NOMO-1 treated with DMSO at 0.1 percent for 48 hours (cell line): ENCODE measurements around the gene GHR.

Experiments
- DNase-seq: peaks from one replicate; lab custom pipeline; 2025; ENCODE audit not compliant: unreplicated experiment; lab: John Stamatoyannopoulos, UW

GHR gene

DNA sequence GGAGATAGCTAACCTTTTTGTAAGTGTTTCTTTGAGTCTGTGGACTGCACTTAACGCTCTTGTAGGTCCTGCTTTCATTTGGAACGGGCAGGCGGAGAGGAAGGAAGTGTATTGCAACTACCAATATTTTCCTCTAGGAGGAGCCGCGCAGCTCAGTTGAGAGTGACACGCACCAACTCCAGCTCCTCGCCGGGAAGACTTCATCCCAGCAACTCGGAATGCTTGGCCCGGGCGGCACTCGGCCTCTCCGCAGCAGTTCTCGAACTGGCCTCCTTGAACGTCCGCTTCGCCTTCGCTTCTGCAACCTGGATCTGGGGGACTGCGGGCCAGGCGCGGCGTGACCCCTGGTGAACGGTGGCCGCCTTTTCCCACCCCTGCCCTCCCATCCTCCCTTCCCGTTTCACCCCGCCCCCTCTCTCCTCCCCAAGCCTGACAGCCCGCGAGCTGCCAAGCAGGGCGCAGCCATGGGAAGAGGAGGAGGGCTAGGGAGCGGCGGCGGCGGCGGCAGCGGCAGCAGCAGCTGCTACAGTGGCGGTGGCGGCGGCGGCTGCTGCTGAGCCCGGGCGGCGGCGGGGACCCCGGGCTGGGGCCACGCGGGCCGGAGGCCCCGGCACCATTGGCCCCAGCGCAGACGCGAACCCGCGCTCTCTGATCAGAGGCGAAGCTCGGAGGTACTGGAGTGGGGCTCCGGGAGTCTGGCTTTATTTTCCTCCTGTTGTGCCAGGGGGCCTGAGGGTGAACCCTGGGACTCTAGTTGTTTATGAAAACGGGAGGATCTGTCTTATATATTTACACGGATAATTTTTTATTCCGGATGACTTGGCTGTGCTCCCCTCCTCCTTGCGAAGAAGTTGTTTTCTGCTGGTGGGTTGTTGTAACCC, at the start of gene GHR:
Gene GHR (plus strand): TSS at position 155 of the 881 bp plus-strand sequence. CDS start 142,436 bp downstream, outside the sequence.
- DNase-seq: peak; percentile 80

DNA sequence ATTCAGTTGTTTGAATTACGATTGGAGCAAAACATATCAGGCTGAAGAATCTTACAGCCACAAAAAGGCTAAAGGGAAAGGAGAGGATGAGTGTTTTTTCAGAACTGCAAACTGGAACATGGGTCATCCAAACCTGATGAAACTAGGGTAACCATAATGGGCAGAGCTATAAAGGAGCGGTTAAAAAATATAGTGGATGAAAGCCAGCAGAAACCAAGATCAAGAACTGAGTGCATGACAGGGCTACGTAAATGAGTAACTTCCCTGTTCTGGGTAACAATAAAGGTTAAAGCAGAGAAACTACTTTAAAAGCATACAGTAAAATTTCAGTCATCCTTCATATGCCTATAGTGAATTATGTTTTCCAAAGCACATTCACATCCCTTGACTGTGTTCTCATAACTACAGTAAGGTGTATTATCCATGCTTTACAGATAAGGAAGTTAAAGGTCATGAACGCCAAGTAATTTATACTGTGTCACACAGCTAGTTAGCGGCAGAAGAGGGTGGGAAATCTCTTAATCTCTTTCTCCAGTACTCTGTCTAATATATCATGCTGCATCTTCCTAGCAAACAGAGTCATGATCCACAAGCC, 48.5 kb upstream of the GHR start:
- DNase-seq: no peak

DNA sequence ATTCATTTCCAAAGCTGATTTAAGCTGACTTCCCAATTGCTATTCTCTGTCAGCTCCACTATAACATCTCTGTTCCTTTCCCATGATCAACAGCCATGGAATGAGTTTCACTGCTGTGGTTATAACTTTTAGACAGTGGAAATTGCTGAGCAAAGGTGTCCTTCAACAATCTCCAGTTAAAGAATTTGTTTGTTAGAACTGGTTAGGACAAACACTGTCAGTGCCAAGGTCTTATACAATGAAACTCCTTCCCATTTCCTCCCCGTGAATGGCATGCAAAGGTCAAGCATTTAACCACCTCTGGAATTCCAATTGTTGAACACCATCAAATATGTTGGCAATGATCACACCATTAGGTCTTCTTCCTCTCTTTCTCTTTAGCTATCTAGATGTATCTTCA, 45.7 kb upstream of the GHR start:
- no peak for DNase-seq

DNA sequence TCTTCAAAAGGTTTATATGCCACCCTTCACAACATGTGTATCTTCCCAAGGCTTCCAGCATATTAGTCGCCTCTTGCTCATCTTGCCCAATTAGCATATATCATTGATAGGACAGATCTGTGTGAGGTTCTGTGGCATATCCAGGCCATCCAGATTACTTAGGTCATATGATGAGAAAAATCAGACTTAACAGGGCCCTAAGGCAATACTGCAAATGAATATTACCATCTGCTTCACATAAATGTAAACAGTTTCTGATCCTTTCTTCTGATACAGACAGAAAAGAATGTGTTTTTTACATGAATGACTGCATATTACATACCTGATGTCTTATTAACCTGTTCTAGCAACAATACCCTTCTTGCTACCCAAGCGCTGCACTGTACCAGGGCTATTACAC, 41.3 kb upstream of the GHR start:
- DNase-seq: no peak

DNA sequence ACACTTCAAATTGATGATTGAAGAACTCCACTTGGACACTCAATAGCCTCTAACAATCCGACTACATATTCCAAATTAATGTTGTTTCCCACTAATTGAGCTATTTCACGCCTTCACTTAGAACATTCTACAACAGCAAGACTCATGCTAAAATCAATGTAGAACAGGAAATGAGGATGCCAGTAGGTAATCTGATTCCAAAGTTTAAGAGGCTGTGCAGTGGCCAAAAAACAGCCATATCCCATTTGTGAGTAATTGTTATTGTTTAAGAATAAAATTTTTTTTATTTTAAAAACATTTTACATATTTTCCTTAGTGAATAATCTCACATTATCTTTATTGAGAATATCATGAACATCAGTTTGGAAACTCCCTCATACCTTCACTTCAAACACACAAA, 35.7 kb upstream of the GHR start:
- DNase-seq: no peak

DNA sequence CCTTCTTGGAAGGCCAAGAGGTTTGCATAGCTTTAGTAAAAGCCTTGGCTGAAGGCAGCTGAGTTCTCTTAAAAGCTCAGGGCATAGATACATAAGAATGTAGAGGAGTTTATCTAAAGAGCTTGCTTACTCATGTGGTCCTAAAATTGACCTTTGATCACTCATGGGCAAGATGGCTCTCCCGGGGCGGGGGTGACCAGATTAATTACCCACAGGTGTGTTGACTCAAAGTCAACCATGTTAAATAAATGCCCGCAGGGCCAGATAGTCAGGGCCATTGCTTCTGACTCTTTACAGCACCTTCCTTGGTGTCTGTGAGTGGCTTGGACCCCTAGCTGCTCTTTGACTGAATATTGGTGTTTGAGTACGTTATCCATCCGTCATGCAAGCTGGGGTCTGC, 33.1 kb upstream of the GHR start:
- DNase-seq: no peak

DNA sequence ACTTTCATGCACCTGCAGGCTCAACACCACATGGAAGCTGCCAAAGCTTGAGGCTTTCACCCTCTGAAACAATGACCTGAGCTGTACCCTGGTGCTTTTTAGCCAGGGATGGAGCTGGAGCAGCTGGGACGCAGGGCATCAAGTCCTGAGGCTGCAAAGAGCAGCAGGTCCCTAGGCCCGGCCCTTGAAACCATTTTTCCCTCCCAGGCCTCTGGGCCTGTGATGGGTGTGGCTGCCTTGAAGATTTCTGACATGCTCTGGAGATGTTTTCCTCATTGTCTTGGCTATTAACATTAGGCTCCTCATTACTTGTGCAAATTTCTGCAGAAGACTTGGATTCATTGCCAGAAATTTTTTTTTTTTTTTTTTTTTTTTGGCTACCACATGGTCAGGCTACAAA, 30.3 kb upstream of the GHR start:
- DNase-seq: no peak

DNA sequence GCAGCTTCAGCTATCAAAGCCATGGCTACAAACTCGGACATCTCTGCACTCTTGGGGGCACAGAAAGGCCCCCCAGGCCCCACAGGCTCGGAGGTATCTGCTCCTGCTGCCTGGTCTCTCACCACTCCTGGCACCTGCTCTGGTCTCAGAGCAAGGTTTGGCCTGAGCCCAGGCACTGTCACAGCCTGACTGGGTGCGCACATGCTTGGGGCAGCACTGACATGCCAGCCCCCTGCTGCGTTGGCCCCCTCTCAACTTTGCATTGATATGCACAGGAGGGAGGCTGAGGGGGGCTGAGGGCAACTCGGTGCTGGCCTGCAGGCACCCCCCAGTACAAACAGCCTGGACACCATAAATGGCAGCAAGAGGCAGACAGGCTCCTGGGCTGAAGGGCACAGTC, 27.1 kb upstream of the GHR start:
- no peak for DNase-seq

DNA sequence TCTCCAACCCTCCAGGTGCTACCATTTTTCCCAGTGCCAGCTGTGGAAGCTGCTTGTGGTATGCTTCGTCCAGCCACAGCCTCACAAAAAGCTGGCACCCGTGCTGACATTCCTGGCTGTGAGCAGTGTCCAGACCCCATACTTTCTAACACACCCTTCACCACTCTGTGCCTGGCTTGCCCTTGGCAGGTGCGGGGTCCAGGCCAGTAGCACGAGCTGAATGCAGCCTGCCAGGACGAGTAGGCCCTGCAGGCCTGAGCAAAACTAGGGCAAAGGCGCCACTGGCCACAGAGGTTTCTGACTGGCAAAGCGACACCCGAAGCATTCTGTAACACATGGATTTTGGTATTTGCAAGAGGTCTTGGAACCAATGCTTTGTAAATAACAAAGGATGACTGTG, 26.0 kb upstream of the GHR start:
- DNase-seq: no peak

DNA sequence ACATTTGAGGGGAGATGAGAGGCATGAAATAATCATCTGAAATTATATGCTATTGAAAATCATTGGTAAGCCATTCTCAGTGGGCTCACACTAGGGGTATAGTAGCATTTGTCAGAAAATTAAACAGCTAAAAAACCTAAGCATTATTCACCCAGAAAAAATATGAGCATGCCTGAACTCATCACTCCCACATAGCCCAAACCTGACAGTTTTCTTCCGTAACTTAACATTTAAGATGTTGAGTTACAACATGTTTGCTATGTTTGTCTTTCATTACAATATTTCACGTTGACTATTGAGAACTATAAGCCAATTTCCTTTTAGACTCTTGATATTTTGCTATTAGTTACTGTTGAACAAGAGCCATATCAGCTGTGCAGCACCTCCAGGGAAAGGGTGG, 23.5 kb upstream of the GHR start:
- DNase-seq: no peak

DNA sequence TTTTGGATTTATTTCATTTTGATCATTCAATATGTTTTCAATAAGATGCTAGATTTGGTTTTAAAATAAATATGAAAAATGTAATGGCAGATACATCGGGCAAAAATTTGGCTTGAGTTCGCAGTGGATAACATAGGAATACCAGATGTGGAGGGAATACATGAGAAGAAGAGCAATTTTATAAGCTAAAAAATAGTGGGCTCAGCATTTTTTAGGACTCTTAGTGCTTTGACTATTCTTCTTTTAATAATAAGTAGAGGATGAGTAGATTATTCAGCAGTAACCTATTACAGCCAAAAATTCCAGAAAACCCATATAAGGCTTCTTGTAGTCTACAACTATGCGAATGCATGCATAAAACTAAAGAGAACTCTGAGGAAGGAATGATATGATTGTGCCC, 22.8 kb upstream of the GHR start:
- no peak for DNase-seq

DNA sequence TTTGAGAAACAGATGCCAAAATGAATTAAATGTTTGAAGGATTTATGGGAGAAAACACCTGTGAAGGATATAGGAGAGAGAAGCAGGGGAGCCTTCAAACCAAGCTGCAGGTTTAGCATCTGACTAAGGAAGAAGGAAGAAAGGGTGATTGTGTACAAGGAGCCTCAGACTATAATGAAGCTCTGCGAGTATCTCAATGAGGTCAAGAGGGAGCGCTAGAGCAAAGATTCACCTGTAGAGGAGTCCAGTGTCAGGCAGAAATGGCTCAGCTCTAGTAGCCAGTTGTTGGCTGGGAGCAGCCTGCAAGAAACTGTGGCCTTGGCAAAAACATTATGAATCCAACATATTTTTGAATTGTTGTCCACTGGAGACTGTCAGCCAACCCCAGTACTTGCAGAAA, 20.0 kb upstream of the GHR start:
- no peak for DNase-seq

DNA sequence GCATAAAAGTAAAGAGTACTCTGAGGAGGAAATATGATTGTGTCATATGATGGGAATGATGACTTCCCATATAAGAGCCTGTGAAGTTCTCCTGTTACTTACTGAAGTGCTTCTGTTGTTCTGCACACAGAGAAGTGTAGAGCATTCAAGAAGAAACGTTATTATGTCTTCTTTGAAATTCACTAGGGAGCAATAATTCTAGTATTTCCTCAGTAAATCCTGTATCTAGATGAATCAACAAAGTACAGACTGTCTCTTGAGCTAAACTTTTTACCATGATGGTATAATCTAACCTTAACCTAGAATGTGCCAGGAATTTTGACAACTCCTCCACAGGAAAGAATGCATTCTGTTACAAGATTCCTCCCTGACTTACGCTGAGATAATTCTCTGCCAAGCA, 18.9 kb upstream of the GHR start:
- DNase-seq: no peak

DNA sequence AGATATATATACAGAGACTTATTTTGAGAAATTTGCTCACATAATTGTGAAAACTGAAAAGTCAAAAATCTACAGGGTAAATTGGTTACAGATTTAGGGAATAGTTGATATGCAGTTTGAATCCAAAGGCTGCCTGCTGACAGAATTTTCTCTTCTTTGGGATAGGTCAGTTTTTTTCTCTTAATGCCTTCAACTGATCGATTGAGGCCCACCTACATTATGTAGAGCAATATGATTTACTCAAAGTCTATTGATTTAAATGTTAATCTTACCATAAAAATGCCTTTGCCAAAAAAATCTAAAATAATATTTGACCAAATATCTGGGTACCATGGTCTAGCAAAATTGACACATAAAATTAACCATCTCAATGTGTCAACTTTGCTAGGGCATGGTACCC, 3.9 kb upstream of the GHR start:
- DNase-seq: no peak

DNA sequence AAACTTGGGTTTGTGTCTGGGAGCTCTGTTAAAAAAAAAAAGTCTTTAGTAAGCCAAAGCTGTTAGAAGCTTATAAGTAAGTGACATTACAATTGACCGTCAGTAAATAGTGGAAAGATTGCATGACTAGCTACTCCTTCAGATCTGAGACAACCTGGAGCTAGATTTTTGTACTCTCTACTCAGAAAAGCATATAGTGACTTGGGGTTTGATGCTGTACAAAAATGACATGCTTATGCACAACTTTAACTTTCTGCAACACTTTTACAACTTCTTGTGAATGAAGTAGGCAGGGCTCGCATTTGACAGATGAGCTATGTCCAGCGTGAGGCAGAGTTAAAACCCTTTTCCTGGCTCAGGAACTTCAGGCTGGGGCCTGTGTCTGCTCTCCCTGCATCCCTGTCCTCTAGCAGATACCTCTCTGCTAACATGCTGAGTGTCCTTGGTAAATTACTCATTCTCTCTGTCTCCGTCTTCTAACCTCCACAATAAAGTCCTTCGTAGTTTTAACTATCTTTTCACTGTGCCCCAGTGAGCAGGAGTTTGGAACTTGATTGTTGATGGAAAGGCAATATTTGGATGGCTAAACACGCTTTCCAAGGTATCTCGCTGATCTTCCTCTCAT, 471 bp upstream of the GHR start:
- no peak for DNase-seq

DNA sequence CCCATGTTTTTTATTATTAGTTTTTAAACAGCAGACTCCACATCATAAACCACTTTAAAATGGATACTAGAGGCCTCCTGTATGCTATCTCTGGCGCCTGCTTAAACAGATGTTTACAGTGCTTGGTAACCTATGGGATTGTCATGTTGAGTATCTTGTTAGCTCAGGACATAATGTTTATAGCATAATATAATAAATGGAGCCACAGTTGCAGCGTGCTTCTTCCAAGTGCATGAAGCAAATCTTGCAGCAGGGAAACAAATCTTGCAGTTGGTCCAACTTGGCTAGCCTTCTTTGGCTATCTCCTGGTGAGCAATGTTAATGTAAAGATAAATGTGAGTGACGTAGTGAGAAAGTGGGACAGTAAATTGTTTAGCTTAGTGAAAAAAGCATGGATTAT, 2.8 kb downstream of the GHR start:
- no peak for DNase-seq

DNA sequence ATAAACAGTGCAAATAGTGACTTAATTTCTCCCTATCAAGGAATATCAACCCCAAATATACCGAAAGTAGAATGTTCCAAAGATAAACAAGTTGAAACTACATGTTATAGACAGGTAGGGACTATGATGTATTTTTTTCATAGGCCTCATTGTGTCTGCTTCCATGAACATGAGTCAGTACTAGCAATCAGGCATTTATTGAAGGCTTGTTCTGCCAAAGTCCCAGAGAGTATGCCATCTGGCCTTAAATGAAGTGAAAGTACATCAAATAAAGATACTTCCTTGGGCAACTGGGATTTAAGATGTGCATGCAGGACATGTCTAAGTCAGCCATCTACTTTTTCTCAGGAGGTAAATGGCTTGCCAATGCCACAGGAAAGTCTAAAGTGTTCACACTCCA, 6.5 kb downstream of the GHR start:
- DNase-seq: no peak

DNA sequence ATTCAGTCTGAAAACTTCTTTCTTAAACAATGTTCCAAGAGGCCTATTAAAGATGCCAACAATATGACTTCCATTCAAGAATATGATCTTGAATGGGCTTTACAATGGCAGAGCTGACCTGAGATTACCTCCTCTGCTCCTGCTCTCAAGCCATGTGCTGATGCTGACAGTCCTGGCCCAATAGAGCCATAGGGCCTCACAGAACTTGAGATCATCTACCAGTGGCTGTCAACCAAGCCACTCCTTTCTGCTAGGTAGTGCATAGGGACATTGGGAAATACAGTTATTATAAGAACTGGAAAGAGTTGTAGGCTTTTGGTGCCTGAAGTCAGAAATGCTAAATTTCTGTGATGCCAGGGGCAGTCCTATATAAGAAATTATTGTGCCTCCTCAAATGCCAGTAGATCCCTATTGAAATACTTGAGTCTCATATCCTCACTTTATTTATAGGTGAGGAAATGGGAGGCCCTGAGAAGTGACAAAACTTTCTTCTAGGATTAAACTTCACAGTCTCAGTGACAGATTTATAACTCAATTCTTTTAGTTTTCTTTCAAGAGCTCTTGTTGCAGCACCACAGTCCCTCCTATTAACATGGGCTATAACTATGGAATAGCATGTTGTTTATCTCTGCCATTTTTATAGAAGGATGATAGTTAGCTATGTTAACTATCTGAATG, 10.9 kb downstream of the GHR start:
- no peak for DNase-seq

DNA sequence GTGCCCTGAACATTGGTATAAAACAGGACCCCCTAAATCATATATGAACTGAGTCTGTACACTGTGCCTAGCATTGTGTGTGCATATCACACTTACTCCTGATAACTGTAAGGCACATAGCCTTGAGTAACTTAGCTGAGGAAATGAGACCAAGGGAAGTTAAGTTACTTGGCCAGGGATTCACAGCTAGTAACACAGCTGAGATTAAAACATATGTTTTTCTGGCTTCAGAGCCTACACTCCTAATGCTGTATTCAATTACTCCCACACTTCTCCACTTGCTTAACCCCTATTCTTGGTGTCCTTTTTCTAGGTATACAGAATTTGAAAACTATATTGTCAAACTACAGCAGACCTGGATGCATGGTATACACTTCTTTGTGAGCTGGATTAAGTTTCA, 12.8 kb downstream of the GHR start:
- DNase-seq: no peak

DNA sequence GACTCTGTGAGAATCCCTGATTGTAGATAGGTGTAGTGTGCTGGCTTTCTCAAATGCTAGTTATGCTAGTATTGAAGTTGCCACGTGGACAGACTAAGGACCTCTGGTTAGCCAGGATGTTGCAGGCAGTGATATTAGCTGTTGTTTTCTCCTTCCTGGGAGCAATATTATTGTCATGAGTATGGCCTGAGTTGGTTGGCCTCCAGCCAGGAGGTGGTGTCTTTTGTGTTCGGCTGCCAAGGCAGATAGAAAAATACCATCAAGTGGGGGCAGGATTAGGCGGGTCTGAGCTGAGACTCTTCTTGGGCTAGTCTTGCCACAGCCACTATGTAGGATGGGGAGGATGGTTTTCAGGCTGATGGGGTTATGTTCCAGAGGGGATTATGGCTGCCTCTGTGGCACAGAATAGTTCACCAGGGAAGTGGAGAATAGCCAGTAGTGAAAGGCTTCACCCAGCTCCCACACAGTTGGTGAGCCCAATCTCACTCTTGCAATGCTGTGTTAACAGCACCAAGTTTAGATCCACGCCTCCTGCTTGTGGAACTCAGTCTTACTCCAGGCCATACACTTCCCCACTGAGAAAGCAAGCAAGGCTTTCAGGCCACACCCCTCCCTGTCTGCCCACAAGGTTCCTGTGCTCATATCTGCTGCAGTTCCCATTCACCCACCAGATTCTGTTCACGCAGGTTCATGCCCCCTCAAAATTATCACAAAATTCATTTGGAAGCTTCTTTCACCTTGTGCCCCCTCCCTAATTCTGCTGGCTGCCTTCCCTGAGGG, 31.2 kb downstream of the GHR start:
- no peak for DNase-seq

DNA sequence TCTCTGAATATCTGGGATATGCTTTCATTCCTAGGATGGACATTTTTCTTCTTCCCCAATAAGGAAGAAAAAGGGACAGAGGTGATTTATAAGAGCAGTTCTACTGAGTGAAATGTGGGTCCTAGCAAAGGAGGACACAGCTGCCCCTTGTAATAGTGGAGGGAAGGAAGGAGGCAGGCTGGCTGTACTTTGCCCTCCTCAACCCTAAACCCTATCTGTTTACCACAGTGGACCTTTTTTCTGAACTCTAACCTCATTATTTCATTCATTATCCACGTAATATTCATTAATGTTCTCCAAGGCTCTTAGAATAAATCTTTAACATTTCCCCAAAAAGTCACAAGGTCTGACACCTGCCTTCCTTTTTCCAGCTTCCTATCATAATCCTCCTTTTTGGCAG, 37.8 kb downstream of the GHR start:
- DNase-seq: no peak
